ENCODE results near the gene FOXC1.

Gene FOXC1

GRCh38 chr6:1624058-1624850, 14.5 kb downstream of the FOXC1 start:
- DNase-seq (ENCODE audit: low read depth) = no peak

- no peak for DNase-seq (ENCODE audit: low read depth)
Measured at GRCh38 chr6:1624851-1625781, 15.4 kb downstream of the FOXC1 start.

GRCh38 chr6:1625794-1626435, 16.2 kb downstream of the FOXC1 start:
- no peak for DNase-seq (ENCODE audit: low read depth)

- no peak for DNase-seq (ENCODE audit: low read depth)
Measured at GRCh38 chr6:1626481-1626880, 16.8 kb downstream of the FOXC1 start.

GRCh38 chr6:1627827-1628560, 18.3 kb downstream of the FOXC1 start:
- no peak for DNase-seq (ENCODE audit: low read depth)

- no peak for DNase-seq (ENCODE audit: low read depth)
Measured at GRCh38 chr6:1629316-1629715, 19.6 kb downstream of the FOXC1 start.

GRCh38 chr6:1630212-1630770, 20.6 kb downstream of the FOXC1 start:
- DNase-seq (ENCODE audit: low read depth) = no peak

GRCh38 chr6:1630771-1631217, 21.1 kb downstream of the FOXC1 start:
- no peak for DNase-seq (ENCODE audit: low read depth)

- no peak for DNase-seq (ENCODE audit: low read depth)
Measured at GRCh38 chr6:1631251-1631650, 21.5 kb downstream of the FOXC1 start.

GRCh38 chr6:1633366-1634021, 23.8 kb downstream of the FOXC1 start:
- DNase-seq (ENCODE audit: low read depth) = no peak

GRCh38 chr6:1634081-1634480, 24.4 kb downstream of the FOXC1 start:
- no peak for DNase-seq (ENCODE audit: low read depth)

GRCh38 chr6:1635305-1636010, 25.7 kb downstream of the FOXC1 start:
- no peak for DNase-seq (ENCODE audit: low read depth)

- DNase-seq (ENCODE audit: low read depth) = no peak
Measured at GRCh38 chr6:1636272-1636825, 26.6 kb downstream of the FOXC1 start.

- DNase-seq (ENCODE audit: low read depth) = no peak
Measured at GRCh38 chr6:1636971-1637871, 27.5 kb downstream of the FOXC1 start.

- DNase-seq (ENCODE audit: low read depth) = no peak
Measured at GRCh38 chr6:1639430-1639829, 29.7 kb downstream of the FOXC1 start.

- DNase-seq (ENCODE audit: low read depth) = no peak
Measured at GRCh38 chr6:1640476-1640875, 30.8 kb downstream of the FOXC1 start.

- no peak for DNase-seq (ENCODE audit: low read depth)
Measured at GRCh38 chr6:1641343-1641885, 31.7 kb downstream of the FOXC1 start.

- no peak for DNase-seq (ENCODE audit: low read depth)
Measured at GRCh38 chr6:1643111-1643510, 33.4 kb downstream of the FOXC1 start.
